NK-92 (cell line): ENCODE data around the gene HSPA4.
"Not testable (repeated sequence)": the region's sequence is repeated elsewhere in the genome, so short reads cannot be mapped to it uniquely, and the experiment has no call there.

Experiments used
- DNase-seq: peaks from one replicate; lab custom pipeline; 2025; ENCODE audit not compliant: unreplicated experiment; lab: John Stamatoyannopoulos, UW

The HSPA4 gene

GRCh38 chr5:133051542-133052316 is at the start of gene HSPA4:
HSPA4 (plus strand) TSS chr5:133052013; CDS start chr5:133052251, 238 bp downstream.
- peak; percentile 93 for DNase-seq

- DNase-seq: no peak
These were observed 45.2 kb upstream of the HSPA4 start for GRCh38 chr5:133006653-133007052.

DNA sequence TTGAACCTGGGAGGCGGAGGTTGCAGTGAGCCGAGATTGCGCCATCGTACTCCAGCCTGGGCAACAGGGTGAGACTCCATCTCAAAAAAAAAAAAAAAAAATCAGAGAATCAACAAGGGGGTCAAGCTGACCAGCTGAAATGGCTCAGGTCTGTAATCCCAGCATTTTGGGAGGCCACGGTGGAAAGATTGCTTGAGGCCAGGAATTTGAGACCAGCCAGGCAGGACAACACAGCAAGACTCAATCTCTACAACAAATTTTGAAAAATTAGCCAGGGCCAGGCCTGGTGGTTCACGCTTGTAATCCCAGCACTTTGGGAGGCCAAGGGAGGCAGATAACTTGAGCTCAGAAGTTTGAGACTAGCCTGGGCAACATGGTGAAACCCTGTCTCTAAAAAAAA is 43.4 kb upstream of the HSPA4 start:
- not testable (repeated sequence) for DNase-seq

DNA sequence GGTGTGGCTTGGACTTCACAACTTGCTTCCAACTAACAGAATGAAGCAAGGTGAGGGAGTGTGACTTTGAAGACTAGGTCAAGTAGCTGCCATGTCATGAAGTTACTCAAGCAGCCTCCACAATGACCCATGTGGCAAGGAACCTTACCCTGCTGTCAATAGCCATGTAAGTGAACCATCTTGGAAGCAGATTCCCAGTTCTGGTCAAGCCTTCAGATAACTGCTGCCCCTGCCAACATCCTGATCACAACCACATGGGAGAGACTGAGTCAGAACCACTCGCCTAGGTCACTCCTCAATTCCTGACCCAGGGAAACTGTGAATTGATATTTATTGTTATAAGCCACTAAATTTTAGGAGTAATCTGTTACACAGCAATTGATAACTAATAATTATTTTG is 36.3 kb upstream of the HSPA4 start:
- no peak for DNase-seq

- no peak for DNase-seq
These were observed 33.8 kb upstream of the HSPA4 start for GRCh38 chr5:133017964-133018363.

GRCh38 chr5:133019471-133019870 is 32.3 kb upstream of the HSPA4 start:
- DNase-seq: not testable (repeated sequence)

DNA sequence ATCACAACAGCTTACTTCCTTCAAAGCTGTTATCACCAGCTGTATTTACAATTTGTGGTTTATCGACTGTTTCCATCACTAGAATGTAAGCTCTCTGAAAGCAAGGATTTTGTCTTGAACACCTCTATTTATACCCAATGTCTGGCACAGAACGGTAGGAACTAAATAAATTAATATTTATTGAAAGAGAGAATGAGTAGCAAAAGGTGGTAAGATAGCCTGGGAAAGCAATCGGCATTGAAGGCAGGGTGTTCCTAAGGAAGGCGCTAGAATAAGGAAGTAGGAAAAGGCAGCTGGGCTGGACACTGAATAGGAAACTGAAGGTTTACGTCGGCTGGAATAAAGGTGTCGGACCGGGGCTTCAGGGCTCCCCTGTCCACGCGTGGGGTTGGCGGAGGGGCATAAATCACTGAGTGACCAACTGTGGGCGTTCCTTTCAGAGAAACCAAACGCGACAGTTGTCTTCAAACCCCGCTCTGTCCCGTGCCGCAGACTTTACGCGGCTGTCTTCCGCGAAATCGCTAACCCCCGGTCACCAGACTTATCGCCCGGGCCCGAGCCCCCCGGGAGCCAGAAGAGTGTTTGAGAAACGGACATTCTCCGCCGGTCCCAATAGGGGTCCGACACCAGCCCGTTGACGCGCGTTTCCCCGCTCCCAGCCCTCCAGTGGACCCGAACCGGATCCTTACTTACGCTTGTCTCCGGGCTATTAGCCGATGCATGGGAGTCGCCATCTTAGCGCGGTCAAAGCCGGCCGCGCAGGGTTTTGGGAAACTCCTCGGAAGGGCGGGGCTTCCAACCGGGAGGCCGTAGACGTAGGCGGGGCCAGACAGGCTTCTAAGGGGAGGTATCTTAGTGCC is 25.8 kb upstream of the HSPA4 start, which contains the start of gene ZCCHC10:
Gene ZCCHC10 (minus strand): TSS at position 746 of the 860 bp plus-strand sequence. CDS start 12 bp downstream, at position 734.
- DNase-seq: peak; percentile 60

GRCh38 chr5:133026664-133027153 is 25.1 kb upstream of the HSPA4 start:
- DNase-seq: no peak

DNA sequence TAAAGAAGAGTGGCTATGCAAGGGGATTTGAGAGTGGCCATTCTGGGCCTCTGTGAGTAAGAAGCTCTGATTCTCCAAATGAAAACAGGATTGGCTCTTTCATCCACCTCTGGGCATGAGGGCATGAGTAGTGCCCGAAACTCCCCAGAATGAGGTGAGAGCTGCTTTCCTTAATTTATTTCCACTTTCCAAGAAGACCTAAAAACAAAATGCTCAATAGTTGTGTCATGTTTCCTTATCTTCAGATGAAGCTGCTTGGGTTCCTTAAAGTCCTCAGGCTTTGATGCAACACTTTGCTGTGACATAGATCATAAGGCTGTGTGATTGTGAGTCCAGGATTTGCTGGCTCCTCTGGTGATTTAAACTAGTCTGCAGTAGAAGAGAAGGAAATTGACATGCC is 22.4 kb upstream of the HSPA4 start:
- no peak for DNase-seq

DNA sequence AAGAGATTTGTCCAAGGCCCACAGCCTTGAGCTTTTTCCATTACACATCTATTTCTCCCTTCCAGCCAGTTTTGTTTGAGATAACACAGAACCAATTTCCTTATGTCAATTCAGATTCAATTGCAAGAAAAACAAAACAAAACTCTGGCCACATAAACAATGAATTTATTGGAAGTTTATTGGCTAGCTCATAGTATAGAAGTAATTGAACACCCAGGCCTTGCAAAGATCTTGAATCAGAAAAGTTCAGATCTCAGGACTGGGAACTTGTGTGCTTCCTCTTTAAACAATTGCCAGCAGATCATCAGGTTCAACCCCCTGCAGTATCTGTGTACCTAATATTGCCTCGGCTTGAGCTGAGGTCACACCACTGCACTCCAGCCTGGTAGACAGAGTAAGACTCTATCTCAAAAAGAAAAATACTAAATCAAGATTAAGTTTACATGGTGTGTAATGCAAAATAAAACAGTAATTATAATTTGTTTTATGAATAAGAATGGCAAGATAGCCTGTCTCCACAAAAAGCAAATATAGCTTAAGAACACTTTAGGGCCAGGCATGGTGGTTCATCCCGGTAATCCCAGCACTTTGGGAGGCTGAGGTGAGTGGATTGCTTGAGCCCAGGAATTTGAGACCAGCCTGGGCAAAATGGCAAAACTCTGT is 21.3 kb upstream of the HSPA4 start:
- no peak for DNase-seq

- DNase-seq: no peak
These were observed 18.7 kb upstream of the HSPA4 start for GRCh38 chr5:133032852-133033742.

DNA sequence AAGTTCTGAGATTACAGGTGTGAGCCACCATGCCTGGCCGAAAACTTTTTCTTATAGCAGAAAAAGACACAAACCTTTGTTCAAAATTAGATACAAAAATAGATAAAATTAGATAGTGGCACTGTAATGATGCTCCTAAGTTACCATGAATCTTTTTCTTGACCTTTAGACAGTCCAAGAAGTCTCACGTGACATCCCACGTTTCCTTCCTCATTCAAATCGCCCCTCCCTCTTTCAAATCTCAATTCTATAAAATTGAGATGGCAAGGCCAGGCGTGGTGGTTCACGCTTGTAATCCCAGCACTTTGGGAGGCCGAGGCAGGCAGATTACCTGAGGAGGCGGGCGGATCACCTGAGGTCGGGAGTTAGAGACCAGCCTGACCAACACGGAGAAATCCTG is 17.7 kb upstream of the HSPA4 start:
- DNase-seq: no peak

GRCh38 chr5:133035224-133035623 is 16.6 kb upstream of the HSPA4 start:
- DNase-seq: no peak

DNA sequence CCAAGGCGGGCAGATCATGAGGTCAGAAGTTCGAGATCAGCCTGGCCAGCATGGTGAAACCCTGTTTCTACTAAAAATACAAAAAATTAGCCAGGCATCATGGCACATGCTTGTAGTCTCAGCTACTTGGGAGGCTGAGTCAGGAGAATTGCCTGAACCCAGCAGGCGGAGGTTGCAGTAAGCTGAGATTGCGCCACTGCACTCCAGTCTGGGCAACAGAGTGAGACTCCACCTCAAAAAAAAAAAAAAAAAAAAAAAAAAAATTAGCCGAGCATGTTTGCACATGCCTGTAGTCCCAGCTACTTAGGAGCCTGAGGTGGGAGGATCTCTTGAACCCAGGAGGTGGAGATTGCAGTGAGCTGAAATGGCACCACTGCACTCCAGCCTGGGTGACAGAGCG is 15.1 kb upstream of the HSPA4 start:
- not testable (repeated sequence) for DNase-seq

DNA sequence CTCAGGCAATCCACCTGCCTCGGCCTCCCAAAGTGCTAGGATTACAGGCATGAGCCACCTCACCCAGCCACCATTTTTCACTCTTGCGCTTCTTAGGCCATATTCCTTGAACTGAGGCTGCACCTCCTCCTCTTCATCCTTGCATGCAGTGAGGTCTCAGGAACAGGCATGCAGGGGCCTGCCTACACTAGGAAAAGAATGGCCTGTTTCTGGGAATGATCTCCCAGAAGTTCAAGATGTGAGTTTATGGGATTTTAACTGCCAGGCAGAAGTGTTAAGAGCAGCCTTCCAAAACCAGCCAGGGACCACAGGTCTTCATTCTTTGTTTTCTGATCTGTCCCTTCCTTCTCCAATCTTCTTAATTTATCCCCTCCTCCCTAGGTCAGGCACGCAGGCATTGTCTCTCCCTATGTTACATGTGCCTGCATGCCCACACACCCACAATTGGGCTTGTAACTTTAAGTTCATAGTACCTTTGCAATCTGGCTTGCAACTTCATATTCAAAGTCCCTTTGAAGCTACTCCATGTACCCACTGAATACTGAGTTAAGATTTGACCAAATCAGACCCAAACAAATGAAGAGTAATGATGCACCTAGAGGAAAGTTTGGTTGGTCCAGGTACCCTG is 10.5 kb upstream of the HSPA4 start:
- no peak for DNase-seq

DNA sequence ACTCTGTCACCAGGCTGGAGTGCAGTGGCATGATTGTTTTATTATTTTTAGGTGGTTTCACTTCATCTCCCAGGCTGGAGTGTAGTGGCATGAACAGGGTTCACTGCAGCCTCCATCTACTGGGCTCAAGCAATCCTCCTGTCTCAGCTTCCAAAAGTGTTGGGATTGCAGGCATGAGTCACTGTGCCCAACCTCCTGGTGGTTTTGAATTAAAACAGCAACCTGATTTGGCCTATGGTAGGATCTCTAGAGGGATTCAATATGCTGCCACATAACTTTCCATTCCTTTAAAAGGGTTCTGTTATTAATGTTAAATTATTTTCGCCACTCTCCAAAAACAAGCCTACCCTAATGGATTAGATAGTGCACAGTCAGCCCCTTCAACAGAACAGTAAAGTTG is 9.9 kb upstream of the HSPA4 start:
- no peak for DNase-seq

DNA sequence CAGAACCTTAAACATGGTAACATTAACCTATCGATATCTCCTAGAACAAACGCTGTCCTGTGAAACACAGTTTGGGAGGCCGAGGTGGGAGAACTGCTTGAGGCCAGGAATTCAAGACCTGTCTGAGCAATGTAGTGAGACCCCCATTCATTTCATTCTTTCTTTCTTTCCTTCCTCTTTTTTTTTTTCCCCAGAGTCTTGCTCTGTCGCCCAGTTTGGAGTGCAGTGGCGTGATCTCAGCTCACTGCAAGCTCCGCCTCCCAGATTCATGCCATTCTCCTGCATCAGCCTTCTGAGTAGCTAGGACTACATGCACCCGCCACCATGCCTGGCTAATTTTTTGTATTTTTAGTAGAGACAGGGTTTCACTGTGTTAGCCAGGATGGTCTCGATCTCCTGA is 5.3 kb upstream of the HSPA4 start:
- not testable (repeated sequence) for DNase-seq

DNA sequence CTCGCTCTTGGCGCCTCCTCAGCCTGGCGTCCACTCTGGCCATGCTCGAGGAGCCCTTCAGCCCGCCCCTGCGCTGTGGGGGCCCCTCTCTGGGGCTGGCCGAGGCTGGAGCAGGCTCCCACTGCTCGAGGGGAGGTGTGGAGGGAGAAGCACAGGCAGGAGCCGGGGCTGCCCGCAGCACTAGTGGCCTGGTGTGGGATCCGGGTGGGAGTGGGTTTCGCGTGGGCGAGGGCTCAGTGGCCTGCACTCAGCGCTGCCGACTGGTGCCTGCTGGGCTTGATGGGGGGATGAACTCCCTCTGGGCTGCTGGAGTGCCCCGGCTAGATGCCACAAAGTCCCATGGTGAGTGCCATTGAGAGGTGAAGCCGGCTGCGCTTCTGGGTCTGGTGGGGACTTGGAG is 4.4 kb upstream of the HSPA4 start:
- DNase-seq: no peak

GRCh38 chr5:133048993-133049725 is 2.7 kb upstream of the HSPA4 start:
- no peak for DNase-seq
